DMS53 treated with DMSO at 0.1 percent for 48 hours (cell line): ENCODE measurements around the gene PEX14.

Experiments used
- DNase-seq: peaks from one replicate; lab custom pipeline; 2025; ENCODE audit not compliant: unreplicated experiment; lab: John Stamatoyannopoulos, UW

The PEX14 gene

GRCh38 chr1:10539411-10540043, 64.8 kb downstream of the PEX14 start:
- no peak for DNase-seq

GRCh38 chr1:10540277-10541005, 65.7 kb downstream of the PEX14 start:
- DNase-seq: no peak

GRCh38 chr1:10541286-10541685, 66.5 kb downstream of the PEX14 start:
- no peak for DNase-seq

- DNase-seq: no peak
These were observed 69.5 kb downstream of the PEX14 start for GRCh38 chr1:10544239-10544638.

- no peak for DNase-seq
These were observed 72.1 kb downstream of the PEX14 start for GRCh38 chr1:10546896-10547295.

- DNase-seq: no peak
These were observed 75.3 kb downstream of the PEX14 start for GRCh38 chr1:10549904-10550664.

- DNase-seq: no peak
These were observed 78.4 kb downstream of the PEX14 start for GRCh38 chr1:10553118-10553517.

- DNase-seq: no peak
These were observed 81.1 kb downstream of the PEX14 start for GRCh38 chr1:10555635-10556429.

GRCh38 chr1:10556430-10557005, 81.8 kb downstream of the PEX14 start:
- no peak for DNase-seq

GRCh38 chr1:10557714-10558113, 83.0 kb downstream of the PEX14 start:
- DNase-seq: no peak

- DNase-seq: no peak
These were observed 84.6 kb downstream of the PEX14 start for GRCh38 chr1:10559386-10559785.

GRCh38 chr1:10561497-10561896, 86.7 kb downstream of the PEX14 start:
- DNase-seq: no peak

GRCh38 chr1:10561955-10562354, 87.2 kb downstream of the PEX14 start:
- no peak for DNase-seq

- no peak for DNase-seq
These were observed 89.3 kb downstream of the PEX14 start for GRCh38 chr1:10564063-10564462.

GRCh38 chr1:10569531-10569930, 94.8 kb downstream of the PEX14 start:
- DNase-seq: no peak

GRCh38 chr1:10575616-10576015, 100.9 kb downstream of the PEX14 start:
- DNase-seq: no peak

- DNase-seq: no peak
These were observed 103.3 kb downstream of the PEX14 start for GRCh38 chr1:10578070-10578469.

- no peak for DNase-seq
These were observed 108.9 kb downstream of the PEX14 start for GRCh38 chr1:10583641-10584040.

- DNase-seq: no peak
These were observed 110.5 kb downstream of the PEX14 start for GRCh38 chr1:10585242-10585641.

GRCh38 chr1:10586125-10586524, 111.4 kb downstream of the PEX14 start:
- no peak for DNase-seq

GRCh38 chr1:10588640-10589039, 113.9 kb downstream of the PEX14 start:
- DNase-seq: no peak
